ENCODE measurements around the gene EFNA5.

Gene EFNA5

GRCh38 chr5:107704681-107705401, 34.1 kb upstream of the EFNA5 start:
- no peak for DNase-seq (ENCODE audit: low read depth)
- no peak overlapping the region for H3K4me3 ChIP-seq (ENCODE audit: low read depth, low read length)
- TF ChIP-seq CTCF (IDR thresholded peaks at IDR 0.05; ENCODE audit: low read depth, low read length, missing control alignments) = no peak

GRCh38 chr5:107700481-107700880, 29.7 kb upstream of the EFNA5 start:
- DNase-seq (ENCODE audit: low read depth) = no peak
- no peak overlapping the region for H3K4me3 ChIP-seq (ENCODE audit: low read depth, low read length)
- no peak for TF ChIP-seq CTCF (IDR thresholded peaks at IDR 0.05; ENCODE audit: low read depth, low read length, missing control alignments)

GRCh38 chr5:107699425-107699824, 28.7 kb upstream of the EFNA5 start:
- TF ChIP-seq CTCF (IDR thresholded peaks at IDR 0.05; ENCODE audit: low read depth, low read length, missing control alignments) = no peak
- H3K4me3 ChIP-seq (ENCODE audit: low read depth, low read length) = no peak overlapping the region
- no peak for DNase-seq (ENCODE audit: low read depth)

GRCh38 chr5:107698286-107698685, 27.5 kb upstream of the EFNA5 start:
- DNase-seq (ENCODE audit: low read depth) = no peak
- TF ChIP-seq CTCF (IDR thresholded peaks at IDR 0.05; ENCODE audit: low read depth, low read length, missing control alignments) = no peak
- no peak overlapping the region for H3K4me3 ChIP-seq (ENCODE audit: low read depth, low read length)

GRCh38 chr5:107696498-107696897, 25.8 kb upstream of the EFNA5 start:
- no peak for TF ChIP-seq CTCF (IDR thresholded peaks at IDR 0.05; ENCODE audit: low read depth, low read length, missing control alignments)
- H3K4me3 ChIP-seq (ENCODE audit: low read depth, low read length) = no peak overlapping the region

GRCh38 chr5:107696080-107696479, 25.3 kb upstream of the EFNA5 start:
- TF ChIP-seq CTCF (IDR thresholded peaks at IDR 0.05; ENCODE audit: low read depth, low read length, missing control alignments) = no peak
- no peak for DNase-seq (ENCODE audit: low read depth)
- H3K4me3 ChIP-seq (ENCODE audit: low read depth, low read length) = no peak overlapping the region

More at GRCh38 chr5:107696498-107696897, 25.8 kb upstream of the EFNA5 start:
- no peak for DNase-seq (ENCODE audit: low read depth)

- DNase-seq (ENCODE audit: low read depth) = no peak
- TF ChIP-seq CTCF (IDR thresholded peaks at IDR 0.05; ENCODE audit: low read depth, low read length, missing control alignments) = no peak
- H3K4me3 ChIP-seq (ENCODE audit: low read depth, low read length) = no peak overlapping the region
Measured at GRCh38 chr5:107687937-107688336, 17.2 kb upstream of the EFNA5 start.

Measured in GM12864 (cell line).